ENCODE results near the gene SCRN1.
A peak's percentile ranks its signal among the peaks of the same experiment; 100 is the strongest.

The SCRN1 gene

GRCh38 chr7:29886827-29887226 is 102.8 kb downstream of the SCRN1 start:
- DNase-seq = no peak

- no peak for DNase-seq
Observed at GRCh38 chr7:29885626-29886025, 104.0 kb downstream of the SCRN1 start.

GRCh38 chr7:29884399-29885272 is 105.0 kb downstream of the SCRN1 start:
- no peak for DNase-seq

GRCh38 chr7:29883462-29884398 is 105.9 kb downstream of the SCRN1 start:
- DNase-seq = no peak

GRCh38 chr7:29882481-29882880 is 107.1 kb downstream of the SCRN1 start:
- no peak for DNase-seq

- no peak for DNase-seq
Observed at GRCh38 chr7:29881724-29882123, 107.9 kb downstream of the SCRN1 start.

- DNase-seq = peak; percentile 51
Observed at GRCh38 chr7:29879609-29880008, 110.0 kb downstream of the SCRN1 start.

- DNase-seq = peak; percentile 42
Observed at GRCh38 chr7:29878081-29878688, 111.4 kb downstream of the SCRN1 start.

- no peak for DNase-seq
Observed at GRCh38 chr7:29877196-29877595, 112.4 kb downstream of the SCRN1 start.

- DNase-seq = no peak
Observed at GRCh38 chr7:29875741-29876140, 113.9 kb downstream of the SCRN1 start.

- DNase-seq = no peak
Observed at GRCh38 chr7:29873644-29874294, 115.8 kb downstream of the SCRN1 start.

- DNase-seq = peak; percentile 66
Observed at GRCh38 chr7:29871787-29872398, 117.7 kb downstream of the SCRN1 start.

Data from fibroblast of skin of right biceps (primary cell).